Tibial artery (tissue), 4 donors: ENCODE results near the gene METTL27.
"Not testable (repeated sequence)": the region's sequence is repeated elsewhere in the genome, so short reads cannot be mapped to it uniquely, and the experiment has no call there.

Experiments used
- DNase-seq, 2 donors: peaks; one replicate each; pipeline ENCODE4 v3.0.0-alpha.2; 2019
- H3K27ac ChIP-seq, 2 donors: fragments of 200-600 bp; sonication (generic) in 1 of 2; 1 replicate in 1 of 2; 2 replicates in 1 of 2; pipeline ENCODE4 v1.5.1; 2018 to 2019; ENCODE audit warnings: mild to moderate bottlenecking in 1 of 2
- H3K27me3 ChIP-seq, 2 donors: fragments of 200-600 bp; sonication (generic) in 1 of 2; one replicate each; pipeline versions ENCODE4 v1.5.1 to v1.6.0; 2016 to 2019
- H3K36me3 ChIP-seq, 3 donors: fragments of 200-600 bp; sonication (generic) in 2 of 3; one replicate each; pipeline ENCODE4 v1.5.1; 2016 to 2019; ENCODE audit warnings: mild to moderate bottlenecking in 2 of 3
- H3K4me1 ChIP-seq, 4 donors: fragments of 200-600 bp; sonication (generic) in 2 of 4; 1 replicate in 3 of 4; 2 replicates in 1 of 4; pipeline ENCODE4 v1.5.1; 2016 to 2019
- H3K4me3 ChIP-seq, 2 donors: fragments of 200-600 bp; sonication (generic) in 1 of 2; 1 replicate in 1 of 2; 2 replicates in 1 of 2; pipeline ENCODE4 v1.5.1; 2018 to 2019; ENCODE audit warnings: mild to moderate bottlenecking in 2 of 2
- H3K9me3 ChIP-seq, 3 donors: fragments of 200-600 bp; sonication (generic) in 1 of 3; one replicate each; pipeline ENCODE4 v1.5.1; 2016 to 2019
- CTCF ChIP-seq, 2 experiments: fragments of 200-600 bp in 1 of 2; fragments of 450-650 bp in 1 of 2; IDR thresholded peaks; one replicate each; pipeline ENCODE4 v1.5.1; 2017 to 2019; ENCODE audit warnings: antibody characterized with exemption in 2 of 2, mild to moderate bottlenecking in 1 of 2, moderate library complexity in 1 of 2
- intact Hi-C: fragments of 100-400 bp; cut with DNase I; formaldehyde crosslinking; loops from one replicate; pipeline ENCODE4 v1.15.0; 2023; ENCODE audit warnings: low total_unique reads

The METTL27 gene

DNA sequence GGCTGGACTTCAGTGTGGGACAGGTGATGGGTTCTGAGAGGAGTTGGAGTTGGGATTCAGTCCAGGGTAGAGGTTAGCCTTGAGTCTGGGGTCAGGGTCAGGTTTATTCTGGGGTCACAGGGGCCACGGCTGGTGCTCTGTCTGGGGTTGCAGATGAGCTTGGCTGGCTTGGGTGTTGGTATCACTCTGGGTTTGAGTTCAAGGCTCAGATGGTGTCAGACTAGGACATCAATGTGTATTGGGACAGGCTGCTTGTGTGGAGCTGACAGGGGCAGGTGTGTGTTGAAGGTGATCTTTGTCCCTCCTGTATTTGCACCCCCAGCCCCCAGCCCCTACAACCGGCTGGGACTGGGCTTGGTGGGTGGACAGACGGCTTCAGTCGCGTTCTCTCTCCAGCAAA lies 45.4 kb upstream of the METTL27 start:
- H3K4me1 ChIP-seq: peaks cover 6 to 65% (median 43%) of the 10 kb centered on the region in 4 donors
- no peak for DNase-seq
- H3K36me3 ChIP-seq: no peaks in the 10 kb centered on the region
- H3K9me3 ChIP-seq: no peaks in the 10 kb centered on the region
- H3K27ac ChIP-seq: peak overlapping the region; percentile 84 to 93
- intact Hi-C loops: no loop called here
- H3K27me3 ChIP-seq: no peaks in the 10 kb centered on the region
- no peak overlapping the region for H3K4me3 ChIP-seq
- TF ChIP-seq CTCF (IDR thresholded peaks at IDR 0.05): no peak

- no peak overlapping the region for H3K4me3 ChIP-seq
- H3K36me3 ChIP-seq: no peaks in the 10 kb centered on the region
- peaks cover 6 to 62% (median 44%) of the 10 kb centered on the region in 4 donors for H3K4me1 ChIP-seq
- no peaks in the 10 kb centered on the region for H3K9me3 ChIP-seq
- no peak for TF ChIP-seq CTCF (IDR thresholded peaks at IDR 0.05)
- peak; percentile 70 to 86 for DNase-seq
- no peaks in the 10 kb centered on the region for H3K27me3 ChIP-seq
- peak overlapping the region; percentile 84 to 93 for H3K27ac ChIP-seq
- intact Hi-C loops: no loop called here
Measured at GRCh38 chr7:73885975-73886798, 43.9 kb upstream of the METTL27 start.

- Histone ChIP-seq H3K9me3 (no peaks in the 10 kb centered on the region), H3K27me3 (no peaks in the 10 kb centered on the region), H3K4me3 (no peak overlapping the region), H3K27ac (peak overlapping the region; percentile 84 to 93), H3K36me3 (no peaks in the 10 kb centered on the region), H3K4me1 (peaks cover 6 to 62% (median 46%) of the 10 kb centered on the region in 4 donors)
- no peak for DNase-seq
- intact Hi-C loops: no loop called here
- TF ChIP-seq CTCF (IDR thresholded peaks at IDR 0.05): no peak
Measured at GRCh38 chr7:73885433-73885974, 43.2 kb upstream of the METTL27 start.

DNA sequence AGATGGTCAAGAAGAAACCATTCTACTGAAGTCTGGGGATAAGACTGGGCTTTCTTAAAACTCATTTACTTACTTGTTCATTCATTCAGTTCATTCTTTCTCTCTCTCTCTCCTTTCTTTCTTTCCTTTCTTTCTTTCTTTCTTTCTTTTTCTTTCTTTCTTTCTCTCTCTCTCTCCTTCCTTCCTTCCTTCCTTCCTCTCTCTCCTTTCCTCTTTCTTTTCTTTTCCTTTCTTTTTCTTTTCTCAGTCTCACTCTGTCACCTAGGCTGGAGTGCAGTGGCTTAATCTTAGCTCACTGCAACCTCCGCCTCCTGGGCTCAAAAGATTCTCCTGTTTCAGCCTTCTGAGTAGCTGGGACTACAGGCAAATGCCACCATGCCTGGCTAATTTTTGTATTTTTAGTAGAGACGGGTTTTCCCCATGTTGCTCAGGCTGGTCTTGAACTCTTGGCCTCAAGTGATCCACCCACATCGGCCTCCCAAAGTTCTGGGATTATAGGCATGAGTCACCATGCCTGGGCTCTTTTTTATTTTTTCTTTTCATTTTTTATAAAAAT lies 42.6 kb upstream of the METTL27 start:
- H3K27me3 ChIP-seq, H3K36me3 ChIP-seq, DNase-seq, H3K4me3 ChIP-seq, intact Hi-C loops, H3K9me3 ChIP-seq: not testable (repeated sequence)
- H3K4me1 ChIP-seq: peaks cover 6 to 62% (median 46%) of the 10 kb centered on the region in 4 donors
- peak overlapping the region; percentile 84 to 93 for H3K27ac ChIP-seq

GRCh38 chr7:73882047-73882402 lies 39.7 kb upstream of the METTL27 start:
- Histone ChIP-seq H3K36me3 (no peaks in the 10 kb centered on the region), H3K27ac (peak overlapping the region; percentile 78 to 82), H3K4me3 (no peak overlapping the region), H3K9me3 (no peaks in the 10 kb centered on the region), H3K27me3 (no peaks in the 10 kb centered on the region), H3K4me1 (peaks cover 3 to 76% (median 53%) of the 10 kb centered on the region in 4 donors)
- no peak for TF ChIP-seq CTCF (IDR thresholded peaks at IDR 0.05)
- DNase-seq: no peak
- intact Hi-C loops: no loop called here
